Activated naive CD4-positive, alpha-beta T cell treated with anti-CD3 and anti-CD28 coated beads, Interleukin-2, amount 10 ng/mL, durations not matched to agents 5 hours and 36 hours (primary cell): ENCODE measurements around the gene CXCR5. TPM values are rescaled to one million over a fixed set of nuclear protein-coding genes. Genes with fewer than 3 reads are reported as not detected.

Experiments used
- microRNA-seq: library from miRNA; unstranded; fragments of <30 nt; microRNA quantifications from one replicate; pipeline ENCODE4 v1.2.0, GENCODE V29; 2022; ENCODE audit warnings: borderline microRNAs expressed, borderline replicate concordance
- total RNA-seq, 2 experiments: library from RNA; stranded (reverse); gene quantifications; one replicate each; pipeline ENCODE4 v1.2.3, GENCODE V29; 2021

Gene CXCR5
- under 1 TPM; 0.17 to 0.20 TPM for total RNA-seq

GRCh38 chr11:118883368-118884071 is at the start of gene CXCR5:
Gene CXCR5 (plus strand): TSS chr11:118883892. CDS start chr11:118883942, 50 bp downstream.

Small RNAs within 50 kb of the gene (microRNA-seq; reads per million reads assigned to microRNA genes)
- not detected for gene MIR4492

Other genes starting within 250 kb of the CXCR5 start
- gene TREH, start 204.2 kb upstream of the CXCR5 start, total RNA-seq, result not detected
- 100 to 1,000 TPM; 172 to 174 TPM for gene DDX6, start 92.7 kb upstream of the CXCR5 start, total RNA-seq
- gene BCL9L, start 42.0 kb downstream of the CXCR5 start, total RNA-seq, result 10 to 100 TPM; 96.7 to 99.1 TPM
- gene UPK2, start 72.4 kb downstream of the CXCR5 start, total RNA-seq, result not detected
- not detected for gene FOXR1, start 87.9 kb downstream of the CXCR5 start, total RNA-seq
- 10 to 100 TPM; 41.0 to 47.5 TPM for gene CENATAC, start 114.2 kb downstream of the CXCR5 start, total RNA-seq
- gene RPS25, start 134.5 kb downstream of the CXCR5 start, total RNA-seq, result 1,000 to 10,000 TPM; 1,829 to 1,882 TPM
- gene TRAPPC4, start 134.9 kb downstream of the CXCR5 start, total RNA-seq, result 10 to 100 TPM; 49.5 to 54.4 TPM
- 10 to 100 TPM; 20.0 to 20.4 TPM for gene SLC37A4, start 147.0 kb downstream of the CXCR5 start, total RNA-seq
- 100 to 1,000 TPM; 111 to 123 TPM for gene HYOU1, start 173.3 kb downstream of the CXCR5 start, total RNA-seq
- 10 to 100 TPM; 34.2 to 36.2 TPM for gene VPS11, start 183.9 kb downstream of the CXCR5 start, total RNA-seq
- gene HMBS, start 201.0 kb downstream of the CXCR5 start, total RNA-seq, result 10 to 100 TPM; 16.4 to 16.7 TPM
- 10 to 100 TPM; 46.7 to 49.2 TPM for gene DPAGT1, start 218.0 kb downstream of the CXCR5 start, total RNA-seq
- 10 to 100 TPM; 28.3 to 28.4 TPM for gene C2CD2L, start 223.5 kb downstream of the CXCR5 start, total RNA-seq
- 10 to 100 TPM; 47.6 to 48.7 TPM for gene HINFP, start 237.7 kb downstream of the CXCR5 start, total RNA-seq